Colonic mucosa (tissue), 4 donors: Measurements from ENCODE around the gene ADD2. TPM values are rescaled to one million over a fixed set of nuclear protein-coding genes. Genes with fewer than 3 reads are reported as not detected.

Experiments
- DNase-seq: peaks from one replicate; pipeline ENCODE4 v3.0.0-alpha.2; 2020
- H3K27ac ChIP-seq: fragments of 200-600 bp; one replicate; pipeline ENCODE4 v1.8.0; 2021
- H3K27me3 ChIP-seq: fragments of 200-600 bp; one replicate; pipeline ENCODE4 v1.8.0; 2021
- H3K36me3 ChIP-seq: fragments of 200-600 bp; one replicate; pipeline ENCODE4 v1.8.0; 2021
- H3K4me1 ChIP-seq: fragments of 200-600 bp; one replicate; pipeline ENCODE4 v1.8.0; 2021; ENCODE audit warnings: mild to moderate bottlenecking
- H3K4me3 ChIP-seq: fragments of 200-600 bp; one replicate; pipeline ENCODE4 v1.8.0; 2021
- H3K9ac ChIP-seq, 2 donors: one replicate each; pipeline ENCODE4 v1.7.0; 2013; ENCODE audit warnings: control low read depth in 2 of 2, low read depth in 2 of 2, low read length in 2 of 2
- H3K9me3 ChIP-seq: fragments of 200-600 bp; one replicate; pipeline ENCODE4 v1.8.0; 2021
- intact Hi-C: fragments of 100-400 bp; cut with DNase I; formaldehyde crosslinking; loops from one replicate; pipeline ENCODE4 v1.14.1; 2022
- total RNA-seq, 2 donors: library from RNA; stranded (reverse); fragmentation: NEBNext Ultra II Directional in 1 of 2; extraction: Animal tissue kit (Norgen Biotek cat#: 25700) in 1 of 2; gene quantifications; one replicate each; pipeline ENCODE4 v1.2.1, GENCODE V29; 2021
- TF ChIP-seq, protein P1 (sequence below): fragments of 200-600 bp; IDR thresholded peaks from one replicate; pipeline ENCODE4 v1.8.0; 2022; ENCODE audit warnings: antibody characterized with exemption, mild to moderate bottlenecking
- donor health status: healthy.
- donor health status: DM: no; HTN: no; CAD: no.
- donor health status: DM: no; HTN: no; CAD: no.

Gene ADD2
- total RNA-seq, 2 donors from 2014 or later, result 0.79 to 1.1 TPM

- TF ChIP-seq, protein P1, sequence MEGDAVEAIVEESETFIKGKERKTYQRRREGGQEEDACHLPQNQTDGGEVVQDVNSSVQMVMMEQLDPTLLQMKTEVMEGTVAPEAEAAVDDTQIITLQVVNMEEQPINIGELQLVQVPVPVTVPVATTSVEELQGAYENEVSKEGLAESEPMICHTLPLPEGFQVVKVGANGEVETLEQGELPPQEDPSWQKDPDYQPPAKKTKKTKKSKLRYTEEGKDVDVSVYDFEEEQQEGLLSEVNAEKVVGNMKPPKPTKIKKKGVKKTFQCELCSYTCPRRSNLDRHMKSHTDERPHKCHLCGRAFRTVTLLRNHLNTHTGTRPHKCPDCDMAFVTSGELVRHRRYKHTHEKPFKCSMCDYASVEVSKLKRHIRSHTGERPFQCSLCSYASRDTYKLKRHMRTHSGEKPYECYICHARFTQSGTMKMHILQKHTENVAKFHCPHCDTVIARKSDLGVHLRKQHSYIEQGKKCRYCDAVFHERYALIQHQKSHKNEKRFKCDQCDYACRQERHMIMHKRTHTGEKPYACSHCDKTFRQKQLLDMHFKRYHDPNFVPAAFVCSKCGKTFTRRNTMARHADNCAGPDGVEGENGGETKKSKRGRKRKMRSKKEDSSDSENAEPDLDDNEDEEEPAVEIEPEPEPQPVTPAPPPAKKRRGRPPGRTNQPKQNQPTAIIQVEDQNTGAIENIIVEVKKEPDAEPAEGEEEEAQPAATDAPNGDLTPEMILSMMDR, result peak; percentile 16
- Histone ChIP-seq H3K27me3 (peaks cover 15% of the 10 kb centered on the region), H3K4me1 (no peaks in the 10 kb centered on the region), H3K9ac (no peak overlapping the region), H3K9me3 (no peaks in the 10 kb centered on the region), H3K27ac (no peak overlapping the region), H3K4me3 (no peak overlapping the region), H3K36me3 (no peaks in the 10 kb centered on the region)
- DNase-seq, result peak; percentile 47
- intact Hi-C loops, result no loop called here
Observed at GRCh38 chr2:70789304-70790135, 21.5 kb upstream of the ADD2 start.

GRCh38 chr2:70785137-70785911, 17.3 kb upstream of the ADD2 start:
- H3K27me3 ChIP-seq, result peaks cover 10% of the 10 kb centered on the region
- H3K4me1 ChIP-seq, result no peaks in the 10 kb centered on the region
- no peak for DNase-seq
- no peaks in the 10 kb centered on the region for H3K36me3 ChIP-seq
- intact Hi-C loops, result no loop called here
- H3K27ac ChIP-seq, result no peak overlapping the region
- TF ChIP-seq, protein P1, result no peak
- no peaks in the 10 kb centered on the region for H3K9me3 ChIP-seq
- no peak overlapping the region for H3K4me3 ChIP-seq
- no peak overlapping the region for H3K9ac ChIP-seq

DNA sequence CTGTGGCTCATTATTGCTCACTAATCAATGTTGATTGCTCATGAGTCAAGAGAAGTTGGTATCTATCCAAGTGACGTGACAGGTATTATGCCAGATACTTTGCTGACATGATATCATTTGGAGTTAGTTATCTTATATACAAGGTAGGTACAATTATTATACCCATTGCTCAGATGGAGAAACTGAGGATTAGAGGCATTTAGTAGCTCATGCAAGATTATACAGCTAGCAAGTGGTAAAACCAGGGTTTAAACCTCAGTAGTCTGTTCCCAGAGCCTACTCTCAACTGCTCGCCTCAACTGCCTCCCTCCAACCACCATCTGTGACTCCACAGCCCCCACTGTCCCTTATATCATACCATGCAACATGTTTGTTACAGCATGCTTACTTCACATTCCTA, 16.3 kb upstream of the ADD2 start:
- Histone ChIP-seq H3K9ac (no peak overlapping the region), H3K4me1 (no peaks in the 10 kb centered on the region), H3K9me3 (no peaks in the 10 kb centered on the region), H3K4me3 (no peak overlapping the region), H3K27me3 (no peaks in the 10 kb centered on the region), H3K36me3 (no peaks in the 10 kb centered on the region), H3K27ac (no peak overlapping the region)
- intact Hi-C loops, result no loop called here
- TF ChIP-seq, protein P1, result no peak
- no peak for DNase-seq

- Histone ChIP-seq H3K36me3 (no peaks in the 10 kb centered on the region), H3K9me3 (no peaks in the 10 kb centered on the region), H3K4me1 (no peaks in the 10 kb centered on the region), H3K4me3 (no peak overlapping the region), H3K27me3 (no peaks in the 10 kb centered on the region), H3K9ac (no peak overlapping the region), H3K27ac (no peak overlapping the region)
- TF ChIP-seq, protein P1, result no peak
- no peak for DNase-seq
- intact Hi-C loops, result no loop called here
Observed at GRCh38 chr2:70779911-70780545, 12.0 kb upstream of the ADD2 start.

GRCh38 chr2:70779491-70779890, 11.5 kb upstream of the ADD2 start:
- Histone ChIP-seq H3K36me3 (no peaks in the 10 kb centered on the region), H3K27ac (no peak overlapping the region), H3K27me3 (no peaks in the 10 kb centered on the region), H3K4me3 (no peak overlapping the region), H3K9me3 (no peaks in the 10 kb centered on the region), H3K4me1 (no peaks in the 10 kb centered on the region), H3K9ac (no peak overlapping the region)
- TF ChIP-seq, protein P1, result no peak
- intact Hi-C loops, result no loop called here
- DNase-seq, result no peak
